Transverse colon (tissue), 4 donors: ENCODE measurements around the gene MAPKAP1. TPM values are rescaled to one million over a fixed set of nuclear protein-coding genes. Genes with fewer than 3 reads are reported as not detected.

Experiments used
- DNase-seq: peaks from one replicate; pipeline ENCODE4 v3.0.0-alpha.2; 2019
- H3K27ac ChIP-seq, 4 donors: fragments of 200-600 bp; sonication (generic); 2 replicates each; pipeline ENCODE4 v1.5.1; 2016 to 2018; ENCODE audit warnings: inconsistent platforms in 4 of 4
- H3K27me3 ChIP-seq: fragments of 200-600 bp; sonication (generic); 2 replicates; pipeline ENCODE4 v1.5.1; 2017; ENCODE audit warnings: inconsistent platforms
- H3K36me3 ChIP-seq, 4 donors: fragments of 200-600 bp; sonication (generic); 2 replicates each; pipeline ENCODE4 v1.5.1; 2017 to 2019; ENCODE audit warnings: inconsistent platforms in 4 of 4
- H3K4me1 ChIP-seq, 4 donors: fragments of 200-600 bp; sonication (generic); 2 replicates each; pipeline ENCODE4 v1.5.1; 2017 to 2020; ENCODE audit warnings: inconsistent platforms in 4 of 4
- H3K4me3 ChIP-seq, 4 donors: fragments of 200-600 bp; sonication (generic); 1 replicate in 1 of 4; 2 replicates in 3 of 4; pipeline versions ENCODE4 v1.5.1 to v1.6.1; 2017 to 2019; ENCODE audit warnings: inconsistent platforms in 4 of 4
- H3K9me3 ChIP-seq, 2 donors: fragments of 200-600 bp; sonication (generic); 2 replicates each; pipeline ENCODE4 v1.5.1; 2017 to 2019; ENCODE audit warnings: inconsistent platforms in 2 of 2
- CTCF ChIP-seq, 5 experiments: fragments of 200-600 bp in 3 of 5; fragments of 450-650 bp in 2 of 5; sonication (generic) in 3 of 5; IDR thresholded peaks; 1 replicate in 2 of 5; 2 replicates in 3 of 5; pipeline ENCODE4 v1.5.1; 2016 to 2017; ENCODE audit warnings: antibody characterized with exemption in 5 of 5, inconsistent platforms in 3 of 5, mild to moderate bottlenecking in 2 of 5, moderate library complexity in 1 of 5
- EP300 ChIP-seq: sonication (generic); formaldehyde crosslinking; IDR thresholded peaks from one replicate; pipeline ENCODE4 v1.6.1; 2017; ENCODE audit warnings: antibody characterized with exemption, low read depth
- POLR2A ChIP-seq: fragments of 450-650 bp; IDR thresholded peaks from one replicate; pipeline ENCODE4 v1.6.1; 2016; ENCODE audit warnings: antibody characterized with exemption, mild to moderate bottlenecking, moderate library complexity
- POLR2AphosphoS5 ChIP-seq, 3 donors: sonication (generic); formaldehyde crosslinking; IDR thresholded peaks; one replicate each; pipeline ENCODE4 v1.6.1; 2016; ENCODE audit warnings: antibody characterized with exemption in 3 of 3
- WGBS, 2 donors: methylation state at CpG; one replicate each; pipeline ENCODE4 v1.1.5; 2018; ENCODE audit warnings: low coverage in 1 of 2; 5-methylcytosine and 5-hydroxymethylcytosine counted together
- in situ Hi-C, 4 donors: fragments of 200-750 bp; cut with MboI; loops; one replicate each; pipeline versions ENCODE4 v1.15.0 to v1.15.1; 2017; ENCODE audit warnings: low sequenced_read_pairs in 3 of 4, low pct_ligation_motif_present in 1 of 4, low pct_unique_long_range_greater_than_20kb in 1 of 4
- intact Hi-C: fragments of 100-400 bp; cut with DNase I; formaldehyde crosslinking; loops from one replicate; pipeline ENCODE4 v1.15.1; 2023; ENCODE audit warnings: low total_unique reads
- total RNA-seq, 4 donors: library from RNA; depleted of rRNA; stranded (reverse); fragments of >200 nt; gene quantifications; one replicate each; pipeline ENCODE4 v1.1.0, GENCODE V29; 2016

Gene MAPKAP1
- total RNA-seq, 4 donors from 2014 or later = 59.8 to 83.4 (median 71.2) TPM

- H3K36me3 ChIP-seq = peaks cover 0 to 3% (median 0%) of the 10 kb centered on the region in 4 donors
- in situ Hi-C loops = no loop called here
- H3K9me3 ChIP-seq = no peaks in the 10 kb centered on the region
- no peak overlapping the region for H3K4me3 ChIP-seq
- no peaks in the 10 kb centered on the region for H3K27me3 ChIP-seq
- intact Hi-C loops = no loop called here
- peaks cover 0 to 6% (median 0%) of the 10 kb centered on the region in 4 donors for H3K4me1 ChIP-seq
- WGBS, 2 donors = 75 to 97% methylated on average over 1 to 3 of the region's 3 CpGs
- DNase-seq = no peak
- TF ChIP-seq CTCF (IDR thresholded peaks at IDR 0.05) (no peak), POLR2AphosphoS5 (IDR thresholded peaks at IDR 0.05) (no peak), POLR2A (no peak), EP300 (no peak)
- no peak overlapping the region for H3K27ac ChIP-seq
Observed at GRCh38 chr9:125653325-125653724, 53.7 kb downstream of the MAPKAP1 start.

GRCh38 chr9:125652759-125653158, 54.2 kb downstream of the MAPKAP1 start:
- Histone ChIP-seq H3K4me1 (peaks cover 0 to 6% (median 0%) of the 10 kb centered on the region in 4 donors), H3K36me3 (peaks cover 0 to 1% (median 0%) of the 10 kb centered on the region in 4 donors), H3K4me3 (no peak overlapping the region), H3K27ac (no peak overlapping the region), H3K27me3 (no peaks in the 10 kb centered on the region), H3K9me3 (no peaks in the 10 kb centered on the region)
- WGBS, 2 donors = 73 to 76% methylated on average over 6 of the region's 6 CpGs
- TF ChIP-seq CTCF (IDR thresholded peaks at IDR 0.05) (no peak), POLR2AphosphoS5 (IDR thresholded peaks at IDR 0.05) (no peak), EP300 (no peak), POLR2A (no peak)
- DNase-seq = no peak
- intact Hi-C loops = no loop called here
- in situ Hi-C loops = no loop called here

GRCh38 chr9:125652233-125652594, 54.8 kb downstream of the MAPKAP1 start:
- Histone ChIP-seq H3K27me3 (no peaks in the 10 kb centered on the region), H3K9me3 (no peaks in the 10 kb centered on the region), H3K4me3 (no peak overlapping the region), H3K27ac (no peak overlapping the region), H3K36me3 (no peaks in the 10 kb centered on the region), H3K4me1 (peaks cover 0 to 6% (median 2%) of the 10 kb centered on the region in 4 donors)
- no peak for TF ChIP-seq POLR2A
- TF ChIP-seq POLR2AphosphoS5 (IDR thresholded peaks at IDR 0.05) = no peak
- intact Hi-C loops = no loop called here
- WGBS, 2 donors = 75 to 82% methylated on average over 2 of the region's 2 CpGs
- DNase-seq = no peak
- in situ Hi-C loops = no loop called here

GRCh38 chr9:125651576-125652232, 55.3 kb downstream of the MAPKAP1 start:
- no peak for TF ChIP-seq POLR2A
- no peak for TF ChIP-seq CTCF (IDR thresholded peaks at IDR 0.05)
- TF ChIP-seq EP300 = no peak
- TF ChIP-seq POLR2AphosphoS5 (IDR thresholded peaks at IDR 0.05) = no peak

More at GRCh38 chr9:125651576-125652232, 55.3 kb downstream of the MAPKAP1 start:
- Histone ChIP-seq H3K36me3 (no peaks in the 10 kb centered on the region), H3K27ac (no peak overlapping the region), H3K4me1 (peaks cover 0 to 9% (median 5%) of the 10 kb centered on the region in 4 donors), H3K4me3 (no peak overlapping the region), H3K9me3 (no peaks in the 10 kb centered on the region), H3K27me3 (no peaks in the 10 kb centered on the region)
- in situ Hi-C loops = no loop called here
- intact Hi-C loops = no loop called here
- WGBS, 2 donors = 79 to 87% methylated on average over 7 of the region's 7 CpGs
- DNase-seq = no peak
